Caco-2 (cell line): ENCODE results near the gene GRIN1. TPM values are rescaled to one million over a fixed set of nuclear protein-coding genes. Genes with fewer than 3 reads are reported as not detected.

ENCODE experiments used
- BruUV-seq: library from RNA; stranded (reverse); fragments of 400-500 nt; replicated peaks from 2 replicates; lab custom pipeline; 2021; lab: Mats Ljungman, UMichigan
- CTCF ChIA-PET: fragments of 300-600 bp; sonication (Branson Sonifier 250); formaldehyde crosslinking; loops from one replicate; lab custom pipeline; 2022; ENCODE audit warnings: antibody characterized with exemption; lab: Charles Lee
- POLR2A ChIA-PET: fragments of 300-600 bp; sonication (Branson Sonifier 250); formaldehyde crosslinking; loops from one replicate; lab custom pipeline; 2022; ENCODE audit warnings: antibody characterized with exemption; lab: Charles Lee
- DNase-seq, 2 experiments: peaks; one replicate each; pipeline versions ENCODE4 v3.0.0 to v3.0.0-alpha.2; 2020 to 2022
- H3K27me3 ChIP-seq: replicated peaks from 2 replicates; pipeline ENCODE4 v1.6.0; 2011; ENCODE audit warnings: low read length; ENCODE audit not compliant: control insufficient read depth, insufficient read depth
- H3K36me3 ChIP-seq: 2 replicates; pipeline ENCODE4 v1.5.1; 2011; ENCODE audit warnings: low read length; ENCODE audit not compliant: control insufficient read depth, insufficient read depth
- H3K4me1 ChIP-seq: fragments of 250-450 bp; sonication (Bioruptor Pico); 2 replicates; pipeline ENCODE4 v1.5.1; 2020; ENCODE audit warnings: mild to moderate bottlenecking
- H3K4me3 ChIP-seq: 2 replicates; pipeline ENCODE4 v1.5.1; 2011; ENCODE audit warnings: low read depth, mild to moderate bottlenecking, control low read depth, low read length
- H3K9me3 ChIP-seq: fragments of 250-450 bp; sonication (Bioruptor Pico); 2 replicates; pipeline ENCODE4 v1.5.1; 2020; ENCODE audit warnings: mild to moderate bottlenecking, moderate library complexity
- H3K27ac Mint-ChIP-seq: one replicate; pipeline ENCODE4 v1.8.0; 2022; ENCODE audit warnings: mixed read lengths; ENCODE audit not compliant: unreplicated experiment
- H3K27me3 Mint-ChIP-seq: one replicate; pipeline ENCODE4 v1.8.0; 2022; ENCODE audit warnings: mixed read lengths; ENCODE audit not compliant: insufficient read depth, unreplicated experiment
- H3K36me3 Mint-ChIP-seq: one replicate; pipeline ENCODE4 v1.8.0; 2022; ENCODE audit warnings: mild to moderate bottlenecking, mixed read lengths; ENCODE audit not compliant: insufficient read depth, unreplicated experiment
- H3K4me1 Mint-ChIP-seq: one replicate; pipeline ENCODE4 v1.8.0; 2022; ENCODE audit warnings: low read depth, mixed read lengths; ENCODE audit not compliant: unreplicated experiment
- H3K4me3 Mint-ChIP-seq: one replicate; pipeline ENCODE4 v1.8.0; 2022; ENCODE audit warnings: mild to moderate bottlenecking, moderate library complexity, mixed read lengths; ENCODE audit not compliant: unreplicated experiment
- H3K9me3 Mint-ChIP-seq: one replicate; pipeline ENCODE4 v1.8.0; 2022; ENCODE audit warnings: mixed read lengths; ENCODE audit not compliant: unreplicated experiment
- intact Hi-C: fragments of 100-400 bp; cut with micrococcal nuclease; formaldehyde crosslinking; loops from one replicate; pipeline ENCODE4 v1.10.0; 2022; ENCODE audit not compliant: unreplicated experiment
- total RNA-seq: library from RNA; stranded (reverse); gene quantifications from 2 replicates; pipeline ENCODE4 v1.2.3, GENCODE V29; 2022
- TF ChIP-seq, protein P1 (sequence below), 2 experiments: fragments of 200-600 bp in 1 of 2; IDR thresholded peaks; 1 replicate in 1 of 2; 2 replicates in 1 of 2; pipeline versions ENCODE4 v1.5.1 to v1.8.0; 2011 to 2022; ENCODE audit warnings: antibody characterized with exemption in 1 of 2, control low read depth in 1 of 2, inconsistent platforms in 1 of 2, low read depth in 1 of 2, low read length in 1 of 2, mild to moderate bottlenecking in 1 of 2, moderate library complexity in 1 of 2; ENCODE audit not compliant: insufficient read depth in 1 of 2, severe bottlenecking in 1 of 2, unreplicated experiment in 1 of 2

Gene GRIN1
- total RNA-seq, 1 experiment from 2014 or later = 3.7 TPM

DNA sequence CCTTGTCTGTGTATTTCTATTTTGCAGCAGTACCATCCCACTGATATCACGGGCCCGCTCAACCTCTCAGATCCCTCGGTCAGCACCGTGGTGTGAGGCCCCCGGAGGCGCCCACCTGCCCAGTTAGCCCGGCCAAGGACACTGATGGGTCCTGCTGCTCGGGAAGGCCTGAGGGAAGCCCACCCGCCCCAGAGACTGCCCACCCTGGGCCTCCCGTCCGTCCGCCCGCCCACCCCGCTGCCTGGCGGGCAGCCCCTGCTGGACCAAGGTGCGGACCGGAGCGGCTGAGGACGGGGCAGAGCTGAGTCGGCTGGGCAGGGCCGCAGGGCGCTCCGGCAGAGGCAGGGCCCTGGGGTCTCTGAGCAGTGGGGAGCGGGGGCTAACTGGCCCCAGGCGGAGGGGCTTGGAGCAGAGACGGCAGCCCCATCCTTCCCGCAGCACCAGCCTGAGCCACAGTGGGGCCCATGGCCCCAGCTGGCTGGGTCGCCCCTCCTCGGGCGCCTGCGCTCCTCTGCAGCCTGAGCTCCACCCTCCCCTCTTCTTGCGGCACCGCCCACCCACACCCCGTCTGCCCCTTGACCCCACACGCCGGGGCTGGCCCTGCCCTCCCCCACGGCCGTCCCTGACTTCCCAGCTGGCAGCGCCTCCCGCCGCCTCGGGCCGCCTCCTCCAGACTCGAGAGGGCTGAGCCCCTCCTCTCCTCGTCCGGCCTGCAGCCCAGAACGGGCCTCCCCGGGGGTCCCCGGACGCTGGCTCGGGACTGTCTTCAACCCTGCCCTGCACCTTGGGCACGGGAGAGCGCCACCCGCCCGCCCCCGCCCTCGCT, 29.0 kb downstream of the GRIN1 start:
- TF ChIP-seq, protein P1, sequence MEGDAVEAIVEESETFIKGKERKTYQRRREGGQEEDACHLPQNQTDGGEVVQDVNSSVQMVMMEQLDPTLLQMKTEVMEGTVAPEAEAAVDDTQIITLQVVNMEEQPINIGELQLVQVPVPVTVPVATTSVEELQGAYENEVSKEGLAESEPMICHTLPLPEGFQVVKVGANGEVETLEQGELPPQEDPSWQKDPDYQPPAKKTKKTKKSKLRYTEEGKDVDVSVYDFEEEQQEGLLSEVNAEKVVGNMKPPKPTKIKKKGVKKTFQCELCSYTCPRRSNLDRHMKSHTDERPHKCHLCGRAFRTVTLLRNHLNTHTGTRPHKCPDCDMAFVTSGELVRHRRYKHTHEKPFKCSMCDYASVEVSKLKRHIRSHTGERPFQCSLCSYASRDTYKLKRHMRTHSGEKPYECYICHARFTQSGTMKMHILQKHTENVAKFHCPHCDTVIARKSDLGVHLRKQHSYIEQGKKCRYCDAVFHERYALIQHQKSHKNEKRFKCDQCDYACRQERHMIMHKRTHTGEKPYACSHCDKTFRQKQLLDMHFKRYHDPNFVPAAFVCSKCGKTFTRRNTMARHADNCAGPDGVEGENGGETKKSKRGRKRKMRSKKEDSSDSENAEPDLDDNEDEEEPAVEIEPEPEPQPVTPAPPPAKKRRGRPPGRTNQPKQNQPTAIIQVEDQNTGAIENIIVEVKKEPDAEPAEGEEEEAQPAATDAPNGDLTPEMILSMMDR (IDR thresholded peaks at IDR 0.05; ENCODE audit: insufficient read depth in 1 of 2, low read depth in 1 of 2, low read length in 1 of 2, severe bottlenecking in 1 of 2, unreplicated experiment in 1 of 2) = no peak
- peaks cover under 1% of the 10 kb centered on the region for H3K36me3 Mint-ChIP-seq
- H3K27me3 Mint-ChIP-seq = peaks cover 4% of the 10 kb centered on the region
- peaks cover 2% of the 10 kb centered on the region; the same call in 1 of the 2 replicates for H3K27me3 ChIP-seq
- no TSS peak for BruUV-seq
- no peak overlapping the region for H3K27ac Mint-ChIP-seq
- DNase-seq = peak; percentile 83 to 85
- H3K9me3 ChIP-seq = no peaks in the 10 kb centered on the region
- H3K4me1 Mint-ChIP-seq = peaks cover 6% of the 10 kb centered on the region
- no peaks in the 10 kb centered on the region for H3K9me3 Mint-ChIP-seq
- POLR2A ChIA-PET = interaction anchor here (0.5 to 1.6 kb wide), 3 partner anchors 33 to 684 kb away, joined by 3 to 5 read pairs (median 5); partner anchors contain the start of gene TPRN
- H3K4me3 Mint-ChIP-seq = peak overlapping the region; percentile 79
- CTCF ChIA-PET = interaction anchor here (0.6 to 3.1 kb wide), 7 partner anchors 9 to 274 kb away, joined by 3 to 16 read pairs (median 8); partner anchors contain the start of genes ANAPC2, RNF224 and SSNA1
- no peaks in the 10 kb centered on the region for H3K36me3 ChIP-seq
- H3K4me1 ChIP-seq = peaks cover 13% of the 10 kb centered on the region
- peak overlapping the region; percentile 74 for H3K4me3 ChIP-seq
- intact Hi-C loops = loop anchor here (5.0 kb wide), 1 partner anchor 41 kb away; no protein-coding TSS in a partner anchor

DNA sequence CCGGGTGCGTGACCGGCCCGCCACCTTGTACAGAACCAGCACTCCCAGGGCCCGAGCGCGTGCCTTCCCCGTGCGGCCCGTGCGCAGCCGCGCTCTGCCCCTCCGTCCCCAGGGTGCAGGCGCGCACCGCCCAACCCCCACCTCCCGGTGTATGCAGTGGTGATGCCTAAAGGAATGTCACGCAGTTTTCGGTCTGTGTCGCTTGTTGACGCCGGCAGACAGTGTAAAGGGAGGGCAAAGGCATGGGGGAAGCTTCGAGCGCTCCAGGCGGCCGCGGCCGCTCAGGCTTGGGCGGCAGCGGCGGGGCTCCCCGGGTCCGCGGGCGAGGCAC, 29.6 kb downstream of the GRIN1 start:
- TF ChIP-seq, protein P1 (IDR thresholded peaks at IDR 0.05; ENCODE audit: insufficient read depth in 1 of 2, low read depth in 1 of 2, low read length in 1 of 2, severe bottlenecking in 1 of 2, unreplicated experiment in 1 of 2) = no peak
- H3K4me1 ChIP-seq = peaks cover 13% of the 10 kb centered on the region
- Mint-ChIP-seq H3K9me3 (no peaks in the 10 kb centered on the region), H3K4me3 (peak overlapping the region; percentile 79), H3K27me3 (peaks cover 4% of the 10 kb centered on the region), H3K4me1 (peaks cover 6% of the 10 kb centered on the region), H3K36me3 (peaks cover 6% of the 10 kb centered on the region), H3K27ac (no peak overlapping the region)
- ChIA-PET POLR2A (interaction anchor here (1.3 to 1.6 kb wide), 2 partner anchors 20 to 32 kb away, joined by 3 to 5 read pairs; partner anchors contain the start of genes SSNA1 and TPRN), CTCF (interaction anchor here (1.2 to 3.1 kb wide), 5 partner anchors 8 to 139 kb away, joined by 3 to 16 read pairs (median 8); partner anchors contain the start of genes ANAPC2, RNF224 and SSNA1)
- peak in 1 of 2 experiments; percentile 60 for DNase-seq
- intact Hi-C loops = loop anchor here (5.0 kb wide), 1 partner anchor 41 kb away; no protein-coding TSS in a partner anchor
- H3K36me3 ChIP-seq = no peaks in the 10 kb centered on the region
- no peaks in the 10 kb centered on the region for H3K9me3 ChIP-seq
- no TSS peak for BruUV-seq
- H3K4me3 ChIP-seq = peak overlapping the region; percentile 74
- H3K27me3 ChIP-seq = peaks cover 2% of the 10 kb centered on the region; the same call in 1 of the 2 replicates
